Endothelial cell of umbilical vein (primary cell): Measurements from ENCODE around the gene SLC12A7.

ENCODE experiments used
- CTCF ChIP-seq, 2 donors: IDR thresholded peaks; 1 replicate in 1 of 2; 2 replicates in 1 of 2; pipeline ENCODE4 v1.5.1; 2011; ENCODE audit warnings: low read length in 2 of 2, mild to moderate bottlenecking in 2 of 2, moderate library complexity in 2 of 2, control low read depth in 1 of 2, inconsistent platforms in 1 of 2, low read depth in 1 of 2; ENCODE audit not compliant: insufficient read depth in 1 of 2; ENCODE audit errors: extremely low read depth in 1 of 2
- EZH2 ChIP-seq: IDR thresholded peaks from 2 replicates; pipeline ENCODE4 v1.6.1; 2012; ENCODE audit warnings: borderline replicate concordance, low read depth, mild to moderate bottlenecking, moderate library complexity, low read length, inconsistent platforms; ENCODE audit not compliant: severe bottlenecking
- POLR2A ChIP-seq: IDR thresholded peaks from 2 replicates; pipeline ENCODE4 v1.6.1; 2012; ENCODE audit warnings: low read depth, mild to moderate bottlenecking, control low read depth, low read length
- POLR2AphosphoS5 ChIP-seq: IDR thresholded peaks from 2 replicates; pipeline ENCODE4 v1.6.1; 2012; ENCODE audit warnings: low read depth, mild to moderate bottlenecking, control low read depth, low read length, moderate library complexity; ENCODE audit not compliant: insufficient read depth

DNA sequence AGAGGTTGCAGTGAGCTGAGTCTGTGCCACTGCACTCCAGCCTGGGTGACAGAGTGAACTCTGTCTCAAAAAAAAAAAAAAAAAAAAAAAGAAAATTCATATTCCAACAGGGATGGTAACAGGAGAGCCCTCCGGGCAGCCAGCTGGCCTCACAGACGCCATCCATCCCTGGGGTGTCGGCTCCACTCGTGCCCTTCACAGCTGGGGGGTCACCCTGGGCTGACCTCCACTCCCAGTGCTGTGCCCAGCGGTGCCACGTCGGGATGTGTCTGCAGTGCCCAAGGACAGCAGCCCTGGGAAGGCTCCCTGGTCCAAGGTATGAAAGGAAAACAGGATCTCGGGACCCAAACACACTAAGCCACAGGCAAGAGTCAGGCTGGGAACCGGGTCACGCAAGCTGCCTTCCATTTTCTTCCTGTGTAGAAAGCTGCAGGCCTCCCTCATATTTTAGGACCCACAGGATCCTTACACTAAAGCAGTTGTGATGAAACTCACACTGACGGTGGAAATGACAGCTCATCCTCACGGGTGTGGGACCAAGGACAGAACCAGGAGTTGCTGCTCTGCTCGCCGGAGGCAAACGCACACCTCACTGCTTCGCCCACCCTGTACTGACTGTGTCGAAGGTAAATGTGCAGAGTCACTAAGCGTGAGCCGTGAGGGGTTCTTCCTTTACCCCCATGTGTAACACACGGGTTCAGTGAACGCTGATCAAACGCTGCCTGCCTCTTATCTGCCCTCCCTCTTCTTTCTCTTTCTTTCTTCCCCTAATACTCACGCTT is 5.3 kb downstream of the SLC12A7 start:
- no peak for TF ChIP-seq POLR2AphosphoS5
- TF ChIP-seq CTCF (IDR thresholded peaks at IDR 0.05; ENCODE audit: extremely low read depth in 1 of 2, insufficient read depth in 1 of 2, low read depth in 1 of 2, low read length in 2 of 2) = no peak
- no peak for TF ChIP-seq POLR2A
- no peak for TF ChIP-seq EZH2
